C4-2B (cell line): ENCODE data around the gene LAPTM5.

Experiments used
- H3K27ac ChIP-seq: fragments of 450-650 bp; 2 replicates; pipeline ENCODE4 v1.5.1; 2017
- ZFX ChIP-seq: fragments of 450-650 bp; IDR thresholded peaks from 2 replicates; pipeline ENCODE4 v1.6.1; 2017
- TF ChIP-seq, protein P1 (sequence below): fragments of 450-650 bp; conservative IDR thresholded peaks from 2 replicates; pipeline ENCODE4 v1.5.1; 2017; ENCODE audit warnings: mild to moderate bottlenecking

The LAPTM5 gene

DNA sequence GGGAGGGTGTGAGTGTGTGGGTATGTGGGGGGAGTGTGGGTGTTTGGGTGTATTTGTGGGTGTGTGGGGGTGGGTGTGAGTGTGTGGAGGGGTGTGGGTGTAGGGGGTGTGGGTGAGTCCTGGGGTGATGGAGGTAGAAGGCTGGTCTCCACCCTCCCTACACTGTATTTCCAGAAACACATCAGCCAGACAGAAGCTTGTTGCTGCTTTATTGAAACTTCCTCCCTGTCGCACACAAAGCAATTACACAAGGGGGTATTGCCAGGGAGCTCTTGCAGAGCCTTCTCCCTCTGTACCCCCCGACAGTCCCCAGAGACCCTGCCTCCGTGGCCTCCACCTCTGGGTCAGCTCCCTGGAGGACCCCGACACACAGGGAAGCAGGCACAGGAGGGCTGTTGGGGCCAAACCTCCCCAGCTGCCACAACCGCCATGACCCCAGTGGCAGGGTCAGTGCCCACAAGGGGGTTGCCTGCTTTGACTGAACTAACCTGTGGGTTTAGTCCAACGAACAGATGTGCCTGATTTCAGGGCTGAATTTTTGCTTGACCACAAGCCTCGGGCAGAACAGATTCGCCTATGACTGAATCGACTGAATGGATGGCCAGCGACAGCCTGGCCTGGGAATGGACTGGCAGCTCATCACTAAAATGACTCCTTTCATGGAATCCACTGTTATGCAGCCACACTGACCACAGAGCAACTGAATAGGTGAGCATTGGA, 25.1 kb downstream of the LAPTM5 start:
- TF ChIP-seq, protein P1, sequence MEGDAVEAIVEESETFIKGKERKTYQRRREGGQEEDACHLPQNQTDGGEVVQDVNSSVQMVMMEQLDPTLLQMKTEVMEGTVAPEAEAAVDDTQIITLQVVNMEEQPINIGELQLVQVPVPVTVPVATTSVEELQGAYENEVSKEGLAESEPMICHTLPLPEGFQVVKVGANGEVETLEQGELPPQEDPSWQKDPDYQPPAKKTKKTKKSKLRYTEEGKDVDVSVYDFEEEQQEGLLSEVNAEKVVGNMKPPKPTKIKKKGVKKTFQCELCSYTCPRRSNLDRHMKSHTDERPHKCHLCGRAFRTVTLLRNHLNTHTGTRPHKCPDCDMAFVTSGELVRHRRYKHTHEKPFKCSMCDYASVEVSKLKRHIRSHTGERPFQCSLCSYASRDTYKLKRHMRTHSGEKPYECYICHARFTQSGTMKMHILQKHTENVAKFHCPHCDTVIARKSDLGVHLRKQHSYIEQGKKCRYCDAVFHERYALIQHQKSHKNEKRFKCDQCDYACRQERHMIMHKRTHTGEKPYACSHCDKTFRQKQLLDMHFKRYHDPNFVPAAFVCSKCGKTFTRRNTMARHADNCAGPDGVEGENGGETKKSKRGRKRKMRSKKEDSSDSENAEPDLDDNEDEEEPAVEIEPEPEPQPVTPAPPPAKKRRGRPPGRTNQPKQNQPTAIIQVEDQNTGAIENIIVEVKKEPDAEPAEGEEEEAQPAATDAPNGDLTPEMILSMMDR = no peak
- no peak for TF ChIP-seq ZFX
- no peak overlapping the region for H3K27ac ChIP-seq

DNA sequence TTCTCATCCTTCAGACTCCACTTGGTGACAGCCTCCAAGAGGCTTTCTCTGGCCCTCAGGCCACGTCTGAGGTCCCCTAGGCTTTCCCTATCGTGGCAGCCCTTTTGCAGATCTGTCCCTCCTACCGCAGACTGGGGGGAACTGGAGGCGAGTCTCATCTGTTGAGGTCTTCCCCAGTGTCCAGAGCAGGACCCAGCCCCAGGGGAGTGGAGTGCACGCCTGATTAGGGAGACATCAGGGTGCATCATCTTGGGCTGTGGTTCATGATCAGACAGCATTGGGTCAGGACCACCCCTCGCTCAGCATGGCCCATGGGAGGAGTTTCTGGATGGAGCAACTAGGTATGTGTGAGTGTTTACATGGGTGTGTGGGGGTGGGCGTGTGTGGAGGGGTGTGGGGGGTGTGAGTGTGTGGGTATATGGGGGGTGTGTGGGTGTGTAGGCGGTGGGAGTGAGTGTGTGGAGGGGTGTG, 25.7 kb downstream of the LAPTM5 start:
- H3K27ac ChIP-seq = no peak overlapping the region
- TF ChIP-seq, protein P1 = no peak
- TF ChIP-seq ZFX = no peak

DNA sequence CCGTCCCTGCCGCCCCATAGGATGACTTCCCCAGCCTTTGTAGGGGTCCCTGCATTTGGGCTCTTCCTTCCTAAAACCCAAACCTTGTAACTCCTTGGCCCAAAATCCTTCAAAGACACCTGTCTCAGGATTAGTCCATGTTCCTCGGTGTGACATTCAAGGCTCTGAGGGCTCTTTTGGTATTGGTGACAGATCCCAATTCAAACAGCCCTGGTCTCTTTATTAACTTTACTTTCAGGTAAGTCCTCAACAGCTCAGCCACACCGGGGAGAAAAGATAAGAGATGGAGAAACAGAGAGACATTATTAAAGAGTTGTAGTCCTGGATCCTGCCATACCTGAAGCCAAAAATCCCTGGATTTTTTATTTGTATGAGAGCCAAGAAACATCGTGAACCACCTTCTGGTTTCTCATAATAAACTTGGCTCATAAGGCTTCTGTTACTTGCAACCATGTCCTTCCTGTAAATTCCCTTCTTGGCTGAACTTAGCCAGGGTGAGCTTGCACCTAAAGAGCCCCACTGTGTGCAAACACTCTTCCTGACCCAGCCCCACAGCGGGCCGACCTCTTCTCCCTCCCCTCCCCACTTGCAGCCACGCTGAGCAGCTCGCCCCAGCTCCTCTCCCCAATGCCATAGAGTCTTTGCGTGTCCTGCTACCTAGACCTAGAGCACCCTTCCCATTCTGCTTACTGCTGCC, 26.3 kb downstream of the LAPTM5 start:
- no peak for TF ChIP-seq ZFX
- TF ChIP-seq, protein P1 = no peak
- H3K27ac ChIP-seq = no peak overlapping the region

DNA sequence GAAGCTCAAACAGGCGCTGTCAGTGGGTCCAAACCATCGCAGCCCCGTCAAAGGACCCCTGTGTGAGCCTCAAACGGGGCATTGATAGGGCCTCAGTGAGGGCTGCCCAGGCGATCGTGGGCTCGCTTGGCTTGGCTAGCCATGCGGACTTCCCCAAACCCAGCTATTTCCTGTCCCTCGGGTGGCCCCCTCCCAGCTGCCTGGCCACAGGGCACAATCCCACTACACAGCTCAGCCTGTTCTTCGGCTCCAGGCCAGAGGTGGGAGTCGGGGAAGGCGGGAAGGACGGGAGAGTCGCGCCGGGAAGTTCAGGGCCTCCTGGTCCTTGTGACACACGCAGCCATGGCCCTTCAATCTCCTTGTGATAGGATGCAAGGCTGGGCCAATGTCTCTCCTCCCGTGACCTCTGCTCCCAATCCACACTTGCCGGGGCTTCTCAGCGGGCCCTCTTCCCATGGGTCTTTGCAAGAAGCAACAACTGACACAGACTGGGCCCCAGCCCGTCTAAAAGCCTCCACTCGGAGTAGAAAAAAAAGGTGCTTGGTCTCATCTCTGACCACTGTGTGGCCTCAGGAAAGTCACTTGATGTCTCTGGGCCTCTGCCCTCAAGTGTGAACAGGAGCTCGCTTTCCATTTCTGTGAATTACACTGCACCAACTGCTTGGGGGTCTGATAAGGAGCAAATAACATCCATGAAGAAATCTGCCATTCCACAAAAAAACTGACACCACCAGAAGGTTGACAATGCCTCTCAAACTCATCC, 27.0 kb downstream of the LAPTM5 start:
- no peak for TF ChIP-seq ZFX
- TF ChIP-seq, protein P1 = no peak
- no peak overlapping the region for H3K27ac ChIP-seq

DNA sequence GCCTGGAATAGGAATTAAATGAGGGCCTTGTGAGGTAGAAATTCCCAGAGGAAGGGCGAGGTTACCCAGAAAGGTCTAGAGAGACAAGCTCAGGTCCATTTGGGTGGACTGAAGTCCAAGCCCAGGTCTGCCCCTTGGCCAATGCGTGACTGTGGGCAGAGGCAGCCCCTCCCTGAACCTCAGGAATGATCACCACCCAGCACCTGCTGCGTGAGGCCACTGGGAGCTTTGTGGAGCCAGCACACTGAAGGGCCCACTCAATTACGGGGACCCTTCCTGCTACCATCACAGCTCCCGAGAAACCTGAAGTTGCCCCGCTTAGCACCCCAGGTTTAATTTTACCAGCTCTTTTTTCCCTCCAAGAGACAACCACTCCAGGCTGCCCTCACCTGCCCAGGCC, 27.7 kb downstream of the LAPTM5 start:
- H3K27ac ChIP-seq = no peak overlapping the region
- TF ChIP-seq, protein P1 = no peak
- TF ChIP-seq ZFX = no peak

DNA sequence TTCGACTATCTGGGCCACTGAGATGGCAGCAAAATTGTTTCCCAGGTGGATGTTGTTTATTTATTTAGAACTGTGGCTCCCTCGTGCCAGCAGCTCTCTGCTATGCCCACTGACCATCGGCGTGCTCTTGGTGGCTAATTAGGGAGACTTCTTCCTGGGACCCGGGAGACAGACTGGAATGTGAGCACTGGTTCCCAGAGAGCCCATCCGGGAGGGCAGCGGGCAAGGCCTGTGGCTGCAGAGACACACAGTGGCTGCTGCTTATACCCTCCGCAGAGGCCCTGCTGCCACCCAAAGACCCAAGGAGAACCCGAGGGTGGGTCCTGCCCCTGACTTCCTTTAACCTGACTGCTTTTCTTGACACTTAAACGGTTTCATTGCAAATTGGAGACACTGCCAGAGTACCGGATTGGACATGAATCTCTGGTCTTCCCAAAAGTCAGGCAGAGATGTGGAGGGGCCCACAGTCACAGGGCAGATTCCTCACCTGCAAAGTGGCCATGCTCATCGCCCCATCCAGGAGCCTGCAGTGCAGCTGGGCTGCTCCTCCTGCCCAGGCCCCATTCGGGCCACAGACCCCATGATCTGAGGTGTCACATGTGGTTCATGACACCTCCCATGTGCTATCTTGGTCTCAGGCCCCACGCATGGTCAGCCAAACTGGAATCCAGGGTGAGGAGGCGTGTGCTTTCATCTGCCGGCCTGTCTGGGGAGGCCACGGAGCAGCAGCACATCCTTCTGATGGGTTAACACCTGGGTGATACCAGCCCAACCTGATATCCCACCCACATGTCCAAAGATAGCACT, 28.5 kb downstream of the LAPTM5 start:
- no peak overlapping the region for H3K27ac ChIP-seq

More for the DNA sequence above, 28.5 kb downstream of the LAPTM5 start:
- TF ChIP-seq, protein P1 = no peak
- TF ChIP-seq ZFX = no peak
